GM21515 (cell line): ENCODE data around the gene LPCAT1.

Experiments
- ATAC-seq: cut with Tn5 transposase; IDR thresholded peaks from one replicate; pipeline ENCODE4 v1.9.1; 2021; ENCODE audit not compliant: unreplicated experiment

The LPCAT1 gene

GRCh38 chr5:1414311-1415058, 109.3 kb downstream of the LPCAT1 start:
- no peak for ATAC-seq

GRCh38 chr5:1413611-1414241, 110.0 kb downstream of the LPCAT1 start:
- no peak for ATAC-seq

- ATAC-seq: no peak
These were observed 110.5 kb downstream of the LPCAT1 start for GRCh38 chr5:1413211-1413610.

- ATAC-seq: no peak
These were observed 111.1 kb downstream of the LPCAT1 start for GRCh38 chr5:1412621-1413020.

GRCh38 chr5:1412163-1412562, 111.6 kb downstream of the LPCAT1 start:
- no peak for ATAC-seq
